HepG2 (cell line): ENCODE measurements around the gene UNC5B. TPM values are rescaled to one million over a fixed set of nuclear protein-coding genes. Genes with fewer than 3 reads are reported as not detected.

Source experiments
- NCOA1 ChIP-seq: sonication (generic); formaldehyde crosslinking; IDR thresholded peaks from 2 replicates; pipeline ENCODE4 v1.9.0; 2021; ENCODE audit warnings: missing genetic modification reagents
- PRMT3 ChIP-seq: sonication (generic); formaldehyde crosslinking; IDR thresholded peaks from 2 replicates; pipeline ENCODE4 v1.8.1; 2022; ENCODE audit warnings: low read depth, mild to moderate bottlenecking, moderate library complexity, missing genetic modification reagents, borderline replicate concordance
- RAD21 ChIP-seq: fragments of 450-650 bp; formaldehyde crosslinking; IDR thresholded peaks from 2 replicates; pipeline ENCODE4 v1.5.0; 2020; ENCODE audit warnings: mild to moderate bottlenecking
- RFXAP ChIP-seq: sonication (generic); formaldehyde crosslinking; IDR thresholded peaks from 2 replicates; pipeline ENCODE4 v1.4.0; 2020; ENCODE audit warnings: missing genetic modification reagents, borderline replicate concordance
- SALL1 ChIP-seq: sonication (generic); formaldehyde crosslinking; IDR thresholded peaks from 2 replicates; pipeline ENCODE4 v1.8.0; 2022; ENCODE audit warnings: mild to moderate bottlenecking, missing genetic modification reagents
- TEAD3 ChIP-seq: optimal IDR thresholded peaks from 2 replicates; pipeline ENCODE3; 2016; ENCODE audit warnings: borderline replicate concordance
- ZKSCAN5 ChIP-seq: sonication (generic); formaldehyde crosslinking; IDR thresholded peaks from 2 replicates; pipeline ENCODE4 v1.5.1; 2020; ENCODE audit warnings: mild to moderate bottlenecking, missing genetic modification reagents
- ZNF460 ChIP-seq: sonication (generic); formaldehyde crosslinking; IDR thresholded peaks from 2 replicates; pipeline ENCODE4 v1.5.1; 2020; ENCODE audit warnings: missing genetic modification reagents, mild to moderate bottlenecking, borderline replicate concordance
- polyA plus RNA-seq, 8 experiments: library from polyadenylated mRNA; depleted of rRNA in 3 of 8; stranded (reverse) in 7 of 8; unstranded in 1 of 8; fragments of >200 nt; fragmentation: Illumina TruSeq in 4 of 8; extraction: Trizol in 4 of 8; gene quantifications; 2 replicates each; pipeline versions ENCODE4 v1.2.1 to v1.2.3, GENCODE V29; 2011 to 2016; ENCODE audit warnings: low read depth in 4 of 8, missing spikeins in 1 of 8, mixed read lengths in 1 of 8; ENCODE audit not compliant: insufficient read depth in 1 of 8
- total RNA-seq, 5 experiments: library from RNA; depleted of rRNA; stranded (reverse); fragments of >200 nt; fragmentation: Illumina TruSeq; extraction: Trizol; gene quantifications; 2 replicates each; pipeline ENCODE4 v1.2.3, GENCODE V29; 2016; ENCODE audit warnings: low read depth in 1 of 5
- TF ChIP-seq, protein P1 (sequence below): IDR thresholded peaks from 2 replicates; pipeline ENCODE4 v1.6.1; 2018; ENCODE audit warnings: missing genetic modification reagents
- TF ChIP-seq, protein P2 (sequence below), 2 experiments: sonication (generic) in 1 of 2; formaldehyde crosslinking in 1 of 2; IDR thresholded peaks; 2 replicates each; pipeline versions ENCODE4 v1.6.1 to v1.9.0; 2014 to 2022; ENCODE audit warnings: antibody characterized with exemption in 1 of 2, borderline replicate concordance in 1 of 2, inconsistent platforms in 1 of 2, low read depth in 1 of 2, missing genetic modification reagents in 1 of 2
- TF ChIP-seq, protein P3 (sequence below), 2 experiments: sonication (generic) in 1 of 2; formaldehyde crosslinking in 1 of 2; IDR thresholded peaks; 2 replicates each; pipeline versions ENCODE4 v1.4.0 to v1.6.1; 2016 to 2020; ENCODE audit warnings: borderline replicate concordance in 1 of 2, low read depth in 1 of 2, mild to moderate bottlenecking in 1 of 2, missing genetic modification reagents in 1 of 2
- TF ChIP-seq, protein P4 (sequence below): sonication (generic); formaldehyde crosslinking; IDR thresholded peaks from 2 replicates; pipeline ENCODE4 v1.9.0; 2021; ENCODE audit warnings: missing genetic modification reagents, borderline replicate concordance
- TF ChIP-seq, protein P5 (sequence below): sonication (generic); formaldehyde crosslinking; IDR thresholded peaks from 2 replicates; pipeline ENCODE4 v1.5.1; 2020; ENCODE audit warnings: missing genetic modification reagents, mild to moderate bottlenecking, borderline replicate concordance

The UNC5B gene
- total and polyA plus RNA-seq, 2 of the 13 experiments (the other 11 are each of a cell fraction or from before 2014, with no cell fraction given) = 0.07 TPM

DNA sequence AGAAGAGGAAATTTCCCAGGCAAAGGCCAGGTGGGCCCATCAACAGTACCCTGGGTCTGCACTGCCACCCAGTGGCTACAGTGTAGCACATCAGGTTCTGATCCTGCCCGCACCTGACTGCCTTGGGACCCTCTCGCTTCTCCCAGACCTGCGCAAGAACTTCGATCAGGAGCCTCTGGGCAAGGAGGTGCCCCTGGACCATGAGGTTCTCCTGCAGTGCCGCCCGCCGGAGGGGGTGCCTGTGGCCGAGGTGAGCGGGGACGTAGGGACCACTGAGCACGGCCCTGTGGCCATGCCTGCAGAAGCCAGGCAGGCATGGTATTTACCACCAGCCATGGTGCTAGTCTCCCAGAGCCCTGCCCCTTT is 72.8 kb downstream of the UNC5B start (continued):
- TF ChIP-seq, protein P1, sequence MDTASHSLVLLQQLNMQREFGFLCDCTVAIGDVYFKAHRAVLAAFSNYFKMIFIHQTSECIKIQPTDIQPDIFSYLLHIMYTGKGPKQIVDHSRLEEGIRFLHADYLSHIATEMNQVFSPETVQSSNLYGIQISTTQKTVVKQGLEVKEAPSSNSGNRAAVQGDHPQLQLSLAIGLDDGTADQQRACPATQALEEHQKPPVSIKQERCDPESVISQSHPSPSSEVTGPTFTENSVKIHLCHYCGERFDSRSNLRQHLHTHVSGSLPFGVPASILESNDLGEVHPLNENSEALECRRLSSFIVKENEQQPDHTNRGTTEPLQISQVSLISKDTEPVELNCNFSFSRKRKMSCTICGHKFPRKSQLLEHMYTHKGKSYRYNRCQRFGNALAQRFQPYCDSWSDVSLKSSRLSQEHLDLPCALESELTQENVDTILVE = no peak
- TF ChIP-seq, protein P2, sequence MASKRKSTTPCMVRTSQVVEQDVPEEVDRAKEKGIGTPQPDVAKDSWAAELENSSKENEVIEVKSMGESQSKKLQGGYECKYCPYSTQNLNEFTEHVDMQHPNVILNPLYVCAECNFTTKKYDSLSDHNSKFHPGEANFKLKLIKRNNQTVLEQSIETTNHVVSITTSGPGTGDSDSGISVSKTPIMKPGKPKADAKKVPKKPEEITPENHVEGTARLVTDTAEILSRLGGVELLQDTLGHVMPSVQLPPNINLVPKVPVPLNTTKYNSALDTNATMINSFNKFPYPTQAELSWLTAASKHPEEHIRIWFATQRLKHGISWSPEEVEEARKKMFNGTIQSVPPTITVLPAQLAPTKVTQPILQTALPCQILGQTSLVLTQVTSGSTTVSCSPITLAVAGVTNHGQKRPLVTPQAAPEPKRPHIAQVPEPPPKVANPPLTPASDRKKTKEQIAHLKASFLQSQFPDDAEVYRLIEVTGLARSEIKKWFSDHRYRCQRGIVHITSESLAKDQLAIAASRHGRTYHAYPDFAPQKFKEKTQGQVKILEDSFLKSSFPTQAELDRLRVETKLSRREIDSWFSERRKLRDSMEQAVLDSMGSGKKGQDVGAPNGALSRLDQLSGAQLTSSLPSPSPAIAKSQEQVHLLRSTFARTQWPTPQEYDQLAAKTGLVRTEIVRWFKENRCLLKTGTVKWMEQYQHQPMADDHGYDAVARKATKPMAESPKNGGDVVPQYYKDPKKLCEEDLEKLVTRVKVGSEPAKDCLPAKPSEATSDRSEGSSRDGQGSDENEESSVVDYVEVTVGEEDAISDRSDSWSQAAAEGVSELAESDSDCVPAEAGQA (IDR thresholded peaks at IDR 0.05; ENCODE audit: low read depth) = no peak
- TF ChIP-seq, protein P2 (CRISPR knock-in tag; IDR thresholded peaks at IDR 0.05; ENCODE audit: borderline replicate concordance) = no peak
- TF ChIP-seq, protein P3, sequence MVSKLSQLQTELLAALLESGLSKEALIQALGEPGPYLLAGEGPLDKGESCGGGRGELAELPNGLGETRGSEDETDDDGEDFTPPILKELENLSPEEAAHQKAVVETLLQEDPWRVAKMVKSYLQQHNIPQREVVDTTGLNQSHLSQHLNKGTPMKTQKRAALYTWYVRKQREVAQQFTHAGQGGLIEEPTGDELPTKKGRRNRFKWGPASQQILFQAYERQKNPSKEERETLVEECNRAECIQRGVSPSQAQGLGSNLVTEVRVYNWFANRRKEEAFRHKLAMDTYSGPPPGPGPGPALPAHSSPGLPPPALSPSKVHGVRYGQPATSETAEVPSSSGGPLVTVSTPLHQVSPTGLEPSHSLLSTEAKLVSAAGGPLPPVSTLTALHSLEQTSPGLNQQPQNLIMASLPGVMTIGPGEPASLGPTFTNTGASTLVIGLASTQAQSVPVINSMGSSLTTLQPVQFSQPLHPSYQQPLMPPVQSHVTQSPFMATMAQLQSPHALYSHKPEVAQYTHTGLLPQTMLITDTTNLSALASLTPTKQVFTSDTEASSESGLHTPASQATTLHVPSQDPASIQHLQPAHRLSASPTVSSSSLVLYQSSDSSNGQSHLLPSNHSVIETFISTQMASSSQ (IDR thresholded peaks at IDR 0.05; ENCODE audit: low read depth) = no peak
- TF ChIP-seq, protein P3 (CRISPR knock-in tag; IDR thresholded peaks at IDR 0.05; ENCODE audit: borderline replicate concordance) = no peak
- TF ChIP-seq SALL1 (CRISPR knock-in tag) = no peak
- no peak for TF ChIP-seq ZKSCAN5 (CRISPR knock-in tag)
- TF ChIP-seq RFXAP (CRISPR knock-in tag) = no peak
- TF ChIP-seq NCOA1 (CRISPR knock-in tag) = no peak
- TF ChIP-seq, protein P4, sequence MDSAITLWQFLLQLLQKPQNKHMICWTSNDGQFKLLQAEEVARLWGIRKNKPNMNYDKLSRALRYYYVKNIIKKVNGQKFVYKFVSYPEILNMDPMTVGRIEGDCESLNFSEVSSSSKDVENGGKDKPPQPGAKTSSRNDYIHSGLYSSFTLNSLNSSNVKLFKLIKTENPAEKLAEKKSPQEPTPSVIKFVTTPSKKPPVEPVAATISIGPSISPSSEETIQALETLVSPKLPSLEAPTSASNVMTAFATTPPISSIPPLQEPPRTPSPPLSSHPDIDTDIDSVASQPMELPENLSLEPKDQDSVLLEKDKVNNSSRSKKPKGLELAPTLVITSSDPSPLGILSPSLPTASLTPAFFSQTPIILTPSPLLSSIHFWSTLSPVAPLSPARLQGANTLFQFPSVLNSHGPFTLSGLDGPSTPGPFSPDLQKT (CRISPR knock-in tag) = no peak
- no peak for TF ChIP-seq PRMT3 (CRISPR knock-in tag)
- TF ChIP-seq, protein P5, sequence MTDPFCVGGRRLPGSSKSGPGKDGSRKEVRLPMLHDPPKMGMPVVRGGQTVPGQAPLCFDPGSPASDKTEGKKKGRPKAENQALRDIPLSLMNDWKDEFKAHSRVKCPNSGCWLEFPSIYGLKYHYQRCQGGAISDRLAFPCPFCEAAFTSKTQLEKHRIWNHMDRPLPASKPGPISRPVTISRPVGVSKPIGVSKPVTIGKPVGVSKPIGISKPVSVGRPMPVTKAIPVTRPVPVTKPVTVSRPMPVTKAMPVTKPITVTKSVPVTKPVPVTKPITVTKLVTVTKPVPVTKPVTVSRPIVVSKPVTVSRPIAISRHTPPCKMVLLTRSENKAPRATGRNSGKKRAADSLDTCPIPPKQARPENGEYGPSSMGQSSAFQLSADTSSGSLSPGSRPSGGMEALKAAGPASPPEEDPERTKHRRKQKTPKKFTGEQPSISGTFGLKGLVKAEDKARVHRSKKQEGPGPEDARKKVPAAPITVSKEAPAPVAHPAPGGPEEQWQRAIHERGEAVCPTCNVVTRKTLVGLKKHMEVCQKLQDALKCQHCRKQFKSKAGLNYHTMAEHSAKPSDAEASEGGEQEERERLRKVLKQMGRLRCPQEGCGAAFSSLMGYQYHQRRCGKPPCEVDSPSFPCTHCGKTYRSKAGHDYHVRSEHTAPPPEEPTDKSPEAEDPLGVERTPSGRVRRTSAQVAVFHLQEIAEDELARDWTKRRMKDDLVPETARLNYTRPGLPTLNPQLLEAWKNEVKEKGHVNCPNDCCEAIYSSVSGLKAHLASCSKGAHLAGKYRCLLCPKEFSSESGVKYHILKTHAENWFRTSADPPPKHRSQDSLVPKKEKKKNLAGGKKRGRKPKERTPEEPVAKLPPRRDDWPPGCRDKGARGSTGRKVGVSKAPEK (CRISPR knock-in tag) = no peak
- TF ChIP-seq ZNF460 (CRISPR knock-in tag) = no peak
- no peak for TF ChIP-seq TEAD3 (CRISPR knock-in tag)
- TF ChIP-seq RAD21 (CRISPR knock-in tag) = peak; percentile 51; the same call in 1 of the 2 replicates
